Trophoblast cell (in vitro differentiated cells and primary cell): ENCODE results near the gene EHMT1.
"Not testable (repeated sequence)": the region's sequence is repeated elsewhere in the genome, so short reads cannot be mapped to it uniquely, and the experiment has no call there.

ENCODE experiments used
- DNase-seq, 2 donors: peaks; one replicate each; pipeline ENCODE4 v3.0.0-alpha.2; 2016
- H2AFZ ChIP-seq: 2 replicates; pipeline ENCODE4 v1.6.1; 2013; ENCODE audit warnings: low read length, moderate library complexity, mild to moderate bottlenecking; ENCODE audit not compliant: insufficient read depth, poor library complexity
- H2AK5ac ChIP-seq: 2 replicates; pipeline ENCODE4 v1.6.1; 2013; ENCODE audit warnings: mild to moderate bottlenecking, low read length
- H2BK120ac ChIP-seq: 2 replicates; pipeline ENCODE4 v1.6.1; 2013; ENCODE audit warnings: low read length, mild to moderate bottlenecking, moderate library complexity; ENCODE audit not compliant: insufficient read depth, poor library complexity
- H2BK12ac ChIP-seq: 2 replicates; pipeline ENCODE4 v1.6.1; 2013; ENCODE audit warnings: mild to moderate bottlenecking, low read length, moderate library complexity
- H2BK5ac ChIP-seq: 2 replicates; pipeline ENCODE4 v1.6.1; 2013; ENCODE audit warnings: low read length, low read depth, moderate library complexity, mild to moderate bottlenecking; ENCODE audit not compliant: poor library complexity
- H3K14ac ChIP-seq: 2 replicates; pipeline ENCODE4 v1.6.1; 2013; ENCODE audit warnings: mild to moderate bottlenecking, low read length
- H3K18ac ChIP-seq: 2 replicates; pipeline ENCODE4 v1.6.1; 2013; ENCODE audit warnings: mild to moderate bottlenecking, low read length
- H3K23ac ChIP-seq: 2 replicates; pipeline ENCODE4 v1.6.1; 2013; ENCODE audit warnings: low read length
- H3K27ac ChIP-seq: 2 replicates; pipeline ENCODE4 v1.5.1; 2013; ENCODE audit warnings: low read depth, mild to moderate bottlenecking, inconsistent platforms, low read length, moderate library complexity
- H3K27me3 ChIP-seq: 2 replicates; pipeline ENCODE4 v1.6.1; 2013; ENCODE audit warnings: inconsistent platforms, mild to moderate bottlenecking, low read length, moderate library complexity; ENCODE audit not compliant: insufficient read depth
- H3K36me3 ChIP-seq, 2 experiments: 1 replicate in 1 of 2; 2 replicates in 1 of 2; pipeline ENCODE4 v1.6.1; 2013; ENCODE audit warnings: low read length in 2 of 2, mild to moderate bottlenecking in 2 of 2, moderate library complexity in 1 of 2; ENCODE audit not compliant: insufficient read depth in 2 of 2, control insufficient read depth in 1 of 2
- H3K4ac ChIP-seq: 2 replicates; pipeline ENCODE4 v1.6.1; 2013; ENCODE audit warnings: low read depth, mild to moderate bottlenecking, low read length, moderate library complexity
- H3K4me1 ChIP-seq, 2 experiments: 1 replicate in 1 of 2; 2 replicates in 1 of 2; pipeline ENCODE4 v1.6.1; 2013; ENCODE audit warnings: low read length in 2 of 2, mild to moderate bottlenecking in 2 of 2, moderate library complexity in 1 of 2; ENCODE audit not compliant: insufficient read depth in 2 of 2, control insufficient read depth in 1 of 2
- H3K4me2 ChIP-seq: 2 replicates; pipeline ENCODE4 v1.6.1; 2013; ENCODE audit warnings: inconsistent platforms, mild to moderate bottlenecking, low read length, moderate library complexity
- H3K4me3 ChIP-seq: 2 replicates; pipeline ENCODE4 v1.5.1; 2013; ENCODE audit warnings: mild to moderate bottlenecking, low read depth, low read length, inconsistent platforms
- H3K79me1 ChIP-seq: one replicate; pipeline ENCODE4 v1.6.1; 2013; ENCODE audit warnings: low read length
- H3K79me2 ChIP-seq: 2 replicates; pipeline ENCODE4 v1.6.1; 2013; ENCODE audit warnings: low read length, mild to moderate bottlenecking; ENCODE audit not compliant: control insufficient read depth, insufficient read depth, poor library complexity
- H3K9ac ChIP-seq: 2 replicates; pipeline ENCODE4 v1.6.1; 2013; ENCODE audit warnings: mild to moderate bottlenecking, low read length
- H3K9me3 ChIP-seq: 2 replicates; pipeline ENCODE4 v1.6.1; 2013; ENCODE audit warnings: low read depth, mild to moderate bottlenecking, control low read depth, inconsistent platforms, low read length; ENCODE audit not compliant: insufficient read depth
- H4K12ac ChIP-seq: 2 replicates; pipeline ENCODE4 v1.6.1; 2013; ENCODE audit warnings: low read depth, mild to moderate bottlenecking, low read length, moderate library complexity
- H4K8ac ChIP-seq: 2 replicates; pipeline ENCODE4 v1.6.1; 2013; ENCODE audit warnings: low read depth, mild to moderate bottlenecking, low read length, moderate library complexity
- H4K91ac ChIP-seq: one replicate; pipeline ENCODE4 v1.6.1; 2013; ENCODE audit warnings: low read depth, mild to moderate bottlenecking, low read length, moderate library complexity
- WGBS: extraction: QIAGEN DNeasy Blood & Tissue Kit; methylation state at CpG from one replicate; pipeline ENCODE4 v1.1.7; 2013; ENCODE audit warnings: missing lambda C conversion rate; ENCODE audit not compliant: insufficient read length, insufficient coverage; ENCODE audit errors: extremely low coverage; 5-methylcytosine and 5-hydroxymethylcytosine counted together

EHMT1 gene

GRCh38 chr9:137777761-137778160 lies 159.0 kb downstream of the EHMT1 start:
- Histone ChIP-seq H3K23ac (no peak overlapping the region), H3K36me3 (peaks cover 63 to 68% of the 10 kb centered on the region in 2 experiments), H4K91ac (no peak overlapping the region), H3K79me1 (no peaks in the 10 kb centered on the region), H3K4me3 (no peak overlapping the region), H3K4ac (no peak overlapping the region), H2AK5ac (no peak overlapping the region), H3K14ac (no peak overlapping the region), H3K79me2 (no peaks in the 10 kb centered on the region), H3K9me3 (peaks cover 1% of the 10 kb centered on the region), H2BK120ac (no peak overlapping the region), H3K4me2 (no peak overlapping the region), H3K4me1 (no peaks in the 10 kb centered on the region), H2AFZ (no peak overlapping the region), H2BK12ac (no peak overlapping the region), H3K18ac (no peak overlapping the region), H3K9ac (no peak overlapping the region), H4K8ac (no peak overlapping the region), H3K27me3 (no peaks in the 10 kb centered on the region), H4K12ac (no peak overlapping the region), H2BK5ac (no peak overlapping the region), H3K27ac (no peak overlapping the region)
- no peak for DNase-seq
- no CpG with 5 or more reads among the region's 20 CpGs for WGBS

DNA sequence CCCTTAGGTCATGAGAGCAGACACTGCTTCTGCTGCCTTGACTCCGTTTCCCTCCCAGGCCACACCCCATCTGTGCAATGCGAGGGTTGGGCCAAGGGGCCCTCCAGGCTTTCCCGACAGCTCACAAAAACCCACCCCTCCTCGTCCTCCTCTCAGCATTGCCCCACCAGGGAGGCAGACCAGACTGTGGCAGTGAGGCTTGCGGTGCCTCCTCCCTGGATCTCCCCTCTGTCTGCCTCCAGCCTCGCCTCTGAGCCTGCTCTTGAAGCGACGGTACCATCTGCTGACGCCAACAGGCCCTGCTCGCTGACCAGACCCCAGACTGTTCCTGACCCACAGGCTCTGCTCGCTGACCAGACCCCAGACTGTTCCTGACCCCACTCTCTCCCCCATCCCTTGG lies 159.5 kb downstream of the EHMT1 start:
- Histone ChIP-seq H3K23ac (no peak overlapping the region), H3K27ac (no peak overlapping the region), H4K12ac (no peak overlapping the region), H3K18ac (no peak overlapping the region), H2BK12ac (no peak overlapping the region), H3K36me3 (peaks cover 64 to 69% of the 10 kb centered on the region in 2 experiments), H2BK120ac (no peak overlapping the region), H3K14ac (no peak overlapping the region), H3K27me3 (no peaks in the 10 kb centered on the region), H3K9ac (no peak overlapping the region), H3K4me2 (no peak overlapping the region), H4K8ac (no peak overlapping the region), H3K79me1 (no peaks in the 10 kb centered on the region), H3K4me1 (no peaks in the 10 kb centered on the region), H3K4me3 (no peak overlapping the region), H2AK5ac (no peak overlapping the region), H3K9me3 (peaks cover 1% of the 10 kb centered on the region), H4K91ac (no peak overlapping the region), H3K4ac (no peak overlapping the region), H2AFZ (no peak overlapping the region), H3K79me2 (no peaks in the 10 kb centered on the region), H2BK5ac (no peak overlapping the region)
- WGBS, result no CpG with 5 or more reads among the region's 11 CpGs
- DNase-seq, result no peak

DNA sequence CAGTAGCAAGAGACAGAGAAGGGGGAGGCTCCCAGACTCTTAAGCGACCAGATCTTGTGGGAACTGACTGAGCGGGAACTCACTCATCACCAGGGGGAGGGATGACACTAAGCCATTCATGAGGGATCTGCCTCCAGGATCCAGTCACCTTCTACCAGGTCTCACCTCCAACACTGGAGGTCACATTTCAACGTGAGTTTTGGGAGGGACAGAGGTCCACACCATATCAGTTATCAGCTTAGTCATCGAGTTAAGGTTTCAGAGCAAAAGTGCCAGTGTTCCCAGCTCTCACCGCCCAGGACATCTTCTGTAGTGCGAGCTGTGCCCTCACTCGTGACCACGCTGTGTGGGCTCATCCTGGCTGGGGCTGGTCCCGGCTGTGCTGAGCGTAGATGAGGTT lies 160.1 kb downstream of the EHMT1 start:
- Histone ChIP-seq H3K4me1 (no peaks in the 10 kb centered on the region), H2AK5ac (no peak overlapping the region), H3K23ac (no peak overlapping the region), H3K27ac (no peak overlapping the region), H2BK12ac (no peak overlapping the region), H3K36me3 (peaks cover 65 to 67% of the 10 kb centered on the region in 2 experiments), H3K9me3 (peaks cover 1% of the 10 kb centered on the region), H2BK5ac (no peak overlapping the region), H3K4me2 (no peak overlapping the region), H3K4ac (no peak overlapping the region), H2AFZ (no peak overlapping the region), H4K91ac (no peak overlapping the region), H3K79me1 (no peaks in the 10 kb centered on the region), H3K79me2 (no peaks in the 10 kb centered on the region), H3K27me3 (no peaks in the 10 kb centered on the region), H4K12ac (no peak overlapping the region), H3K9ac (no peak overlapping the region), H4K8ac (no peak overlapping the region), H3K4me3 (peak overlapping the region; percentile 32), H2BK120ac (no peak overlapping the region), H3K18ac (no peak overlapping the region), H3K14ac (no peak overlapping the region)
- no CpG with 5 or more reads among the region's 10 CpGs for WGBS
- DNase-seq, result no peak

GRCh38 chr9:137780031-137780430 lies 161.2 kb downstream of the EHMT1 start:
- DNase-seq, H3K79me1 ChIP-seq, H2AK5ac ChIP-seq, H3K4me3 ChIP-seq, H3K9ac ChIP-seq, H2BK5ac ChIP-seq, H3K23ac ChIP-seq, H4K91ac ChIP-seq, H2BK12ac ChIP-seq, H3K27me3 ChIP-seq, H3K79me2 ChIP-seq, H3K18ac ChIP-seq, H3K4me2 ChIP-seq, H3K27ac ChIP-seq, H4K12ac ChIP-seq, H3K9me3 ChIP-seq, H3K4ac ChIP-seq, H2AFZ ChIP-seq, H2BK120ac ChIP-seq, H4K8ac ChIP-seq, H3K14ac ChIP-seq, H3K4me1 ChIP-seq: not testable (repeated sequence)
- peaks cover 61 to 68% of the 10 kb centered on the region in 2 experiments for H3K36me3 ChIP-seq
- no CpG with 5 or more reads among the region's 19 CpGs for WGBS
